Esophagus squamous epithelium (tissue), 4 donors: ENCODE results near the gene NGF.

Experiments used
- POLR2A ChIP-seq, 4 donors: fragments of 450-650 bp; IDR thresholded peaks; one replicate each; pipeline ENCODE4 v1.6.1; 2017; ENCODE audit warnings: antibody characterized with exemption in 4 of 4, mild to moderate bottlenecking in 4 of 4, moderate library complexity in 3 of 4
- TF ChIP-seq, protein P1 (sequence below), 6 experiments: fragments of 450-650 bp in 4 of 6; fragments of 200-600 bp in 2 of 6; sonication (generic) in 2 of 6; IDR thresholded peaks; one replicate each; pipeline ENCODE4 v1.5.1; 2016 to 2019; ENCODE audit warnings: antibody characterized with exemption in 6 of 6, mild to moderate bottlenecking in 4 of 6, moderate library complexity in 4 of 6

DNA sequence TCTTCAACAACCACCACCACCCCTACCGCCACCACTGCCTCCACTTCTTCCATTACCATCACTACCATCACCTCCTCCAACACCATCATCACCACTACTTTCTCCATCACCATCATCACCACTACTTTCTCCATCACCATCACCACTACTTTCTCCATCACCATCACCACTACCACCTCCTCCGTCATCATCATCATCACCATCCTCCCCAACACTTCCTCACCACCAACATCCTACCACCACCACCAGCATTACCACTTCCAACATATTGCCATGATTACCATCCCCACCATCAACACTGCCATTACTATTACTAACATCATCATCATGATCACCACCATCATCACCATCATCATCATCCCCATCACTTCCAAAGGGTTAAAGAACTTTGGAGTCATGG lies 34.7 kb downstream of the NGF start:
- TF ChIP-seq, protein P1, sequence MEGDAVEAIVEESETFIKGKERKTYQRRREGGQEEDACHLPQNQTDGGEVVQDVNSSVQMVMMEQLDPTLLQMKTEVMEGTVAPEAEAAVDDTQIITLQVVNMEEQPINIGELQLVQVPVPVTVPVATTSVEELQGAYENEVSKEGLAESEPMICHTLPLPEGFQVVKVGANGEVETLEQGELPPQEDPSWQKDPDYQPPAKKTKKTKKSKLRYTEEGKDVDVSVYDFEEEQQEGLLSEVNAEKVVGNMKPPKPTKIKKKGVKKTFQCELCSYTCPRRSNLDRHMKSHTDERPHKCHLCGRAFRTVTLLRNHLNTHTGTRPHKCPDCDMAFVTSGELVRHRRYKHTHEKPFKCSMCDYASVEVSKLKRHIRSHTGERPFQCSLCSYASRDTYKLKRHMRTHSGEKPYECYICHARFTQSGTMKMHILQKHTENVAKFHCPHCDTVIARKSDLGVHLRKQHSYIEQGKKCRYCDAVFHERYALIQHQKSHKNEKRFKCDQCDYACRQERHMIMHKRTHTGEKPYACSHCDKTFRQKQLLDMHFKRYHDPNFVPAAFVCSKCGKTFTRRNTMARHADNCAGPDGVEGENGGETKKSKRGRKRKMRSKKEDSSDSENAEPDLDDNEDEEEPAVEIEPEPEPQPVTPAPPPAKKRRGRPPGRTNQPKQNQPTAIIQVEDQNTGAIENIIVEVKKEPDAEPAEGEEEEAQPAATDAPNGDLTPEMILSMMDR (IDR thresholded peaks at IDR 0.05), result no peak
- TF ChIP-seq POLR2A (IDR thresholded peaks at IDR 0.05), result no peak
